ENCODE results near the gene WDR37. TPM values are rescaled to one million over a fixed set of nuclear protein-coding genes. Genes with fewer than 3 reads are reported as not detected.

The WDR37 gene
- total and polyA plus RNA-seq, 10 of the 15 experiments (the other 5 are each of a cell fraction or from before 2014, with no cell fraction given) = 1.9 to 11.1 (median 7.1) TPM

- Histone ChIP-seq H2AFZ (ENCODE audit: control insufficient read depth, low read depth, low read length) (no peak overlapping the region), H3K9ac (ENCODE audit: control insufficient read depth, insufficient read depth, low read length) (no peak overlapping the region), H3K4me2 (ENCODE audit: control insufficient read depth, insufficient read depth) (no peak overlapping the region), H4K20me1 (ENCODE audit: control insufficient read depth, insufficient read depth) (no peaks in the 10 kb centered on the region), H3K27ac (ENCODE audit: control insufficient read depth, insufficient read depth) (no peak overlapping the region), H3K36me3 (ENCODE audit: control insufficient read depth in 2 of 2, insufficient read depth in 2 of 2, low read length in 1 of 2) (peaks cover 2 to 9% of the 10 kb centered on the region in 2 experiments; a peak in 3 of 4 replicates), H3K27me3 (replicated peaks in 1 of 2; ENCODE audit: control insufficient read depth in 2 of 2, insufficient read depth in 2 of 2, low read length in 1 of 2) (no peaks in the 10 kb centered on the region), H3K9me3 (replicated peaks; ENCODE audit: control insufficient read depth, insufficient read depth, low read length) (no peaks in the 10 kb centered on the region), H3K4me1 (ENCODE audit: control insufficient read depth, insufficient read depth, low read length) (peaks cover 4% of the 10 kb centered on the region; the same call in 1 of the 2 replicates), H3K79me2 (ENCODE audit: control insufficient read depth, insufficient read depth, low read length) (no peaks in the 10 kb centered on the region), H3K4me3 (no peak overlapping the region)
- no peak for FAIRE-seq
- CTCF ChIA-PET = interaction anchor here (1.6 kb wide), 1 partner anchor 63 kb away, joined by 3 read pairs; no protein-coding TSS in a partner anchor
- WGBS (ENCODE audit: insufficient coverage, insufficient replicate concordance, low lambda C conversion rate, missing lambda C conversion rate) = 85% methylated on average over 11 of the region's 11 CpGs
- SMC1A ChIA-PET (ENCODE audit: uncharacterized antibody, unreplicated experiment) = interaction anchor here (1.6 to 1.7 kb wide), 2 partner anchors 44 to 63 kb away, joined by 6 to 7 read pairs; no protein-coding TSS in a partner anchor
- ATAC-seq = peak; percentile 12
- DNase-seq (ENCODE audit: low read depth, low spot score) = no peak
- POLR2A ChIA-PET = interaction anchor here (0.8 to 2.9 kb wide), 2 partner anchors 12 to 63 kb away, joined by 3 to 16 read pairs; partner anchors contain the start of gene IDI1
- RAD21 ChIA-PET (ENCODE audit: unreplicated experiment) = interaction anchor here (0.8 to 1.2 kb wide), 2 partner anchors 11 to 63 kb away, joined by 3 to 4 read pairs; partner anchors contain the start of gene IDI1
- in situ Hi-C loops (cut with MboI) (no loop called here), intact Hi-C loops (cut with micrococcal nuclease; ENCODE audit: unreplicated experiment) (no loop called here)
- BruUV-seq (replicated peaks) = no TSS peak
- TF ChIP-seq PBX3 (IDR thresholded peaks at IDR 0.05; ENCODE audit: insufficient replicate concordance, low read depth, low read length) (no peak), NFYB (IDR thresholded peaks at IDR 0.05; ENCODE audit: insufficient read depth, low read depth, low read length) (no peak), EP300 (IDR thresholded peaks at IDR 0.05; ENCODE audit: borderline replicate concordance in 1 of 2, control insufficient read depth in 1 of 2, low read depth in 2 of 2, low read length in 2 of 2) (no peak), TCF3 (IDR thresholded peaks at IDR 0.05; ENCODE audit: borderline replicate concordance, insufficient read depth, low read depth, low read length) (no peak), JUND (IDR thresholded peaks at IDR 0.05; ENCODE audit: low read depth, low read length) (no peak), TAF1 (IDR thresholded peaks at IDR 0.05; ENCODE audit: borderline replicate concordance, low read depth, low read length) (no peak), CTCF (IDR thresholded peaks at IDR 0.05 in 2 of 3, conservative IDR thresholded peaks at IDR 0.05 in 1 of 3; ENCODE audit: control insufficient read depth in 2 of 3, extremely low read depth in 1 of 3, insufficient read depth in 1 of 3, low read depth in 3 of 3, low read length in 3 of 3) (no peak), SPI1 (IDR thresholded peaks at IDR 0.05; ENCODE audit: borderline replicate concordance, insufficient read depth, low read depth, low read length) (no peak), PRDM15 (CRISPR knock-in tag; IDR thresholded peaks at IDR 0.05) (no peak), MAX (IDR thresholded peaks at IDR 0.05; ENCODE audit: low read depth, low read length) (no peak), POLR2AphosphoS2 (IDR thresholded peaks at IDR 0.05; ENCODE audit: low read depth, low read length) (no peak), RAD51 (IDR thresholded peaks at IDR 0.05) (no peak), POLR2AphosphoS5 (IDR thresholded peaks at IDR 0.05; ENCODE audit: low read length) (no peak), MXI1 (IDR thresholded peaks at IDR 0.05; ENCODE audit: low read depth, low read length) (no peak), RUNX3 (IDR thresholded peaks at IDR 0.05; ENCODE audit: low read length) (no peak)
Observed at GRCh38 chr10:1037098-1037497, 19.1 kb upstream of the WDR37 start.

Measured in GM12878 (cell line).